HS-27A (cell line): ENCODE results near the gene BTF3.
"Not testable (repeated sequence)": the region's sequence is repeated elsewhere in the genome, so short reads cannot be mapped to it uniquely, and the experiment has no call there.

Experiments used
- DNase-seq: peaks from one replicate; pipeline ENCODE4 v3.0.0-alpha.2; 2012; ENCODE audit warnings: low read depth, missing footprints

The BTF3 gene

DNA sequence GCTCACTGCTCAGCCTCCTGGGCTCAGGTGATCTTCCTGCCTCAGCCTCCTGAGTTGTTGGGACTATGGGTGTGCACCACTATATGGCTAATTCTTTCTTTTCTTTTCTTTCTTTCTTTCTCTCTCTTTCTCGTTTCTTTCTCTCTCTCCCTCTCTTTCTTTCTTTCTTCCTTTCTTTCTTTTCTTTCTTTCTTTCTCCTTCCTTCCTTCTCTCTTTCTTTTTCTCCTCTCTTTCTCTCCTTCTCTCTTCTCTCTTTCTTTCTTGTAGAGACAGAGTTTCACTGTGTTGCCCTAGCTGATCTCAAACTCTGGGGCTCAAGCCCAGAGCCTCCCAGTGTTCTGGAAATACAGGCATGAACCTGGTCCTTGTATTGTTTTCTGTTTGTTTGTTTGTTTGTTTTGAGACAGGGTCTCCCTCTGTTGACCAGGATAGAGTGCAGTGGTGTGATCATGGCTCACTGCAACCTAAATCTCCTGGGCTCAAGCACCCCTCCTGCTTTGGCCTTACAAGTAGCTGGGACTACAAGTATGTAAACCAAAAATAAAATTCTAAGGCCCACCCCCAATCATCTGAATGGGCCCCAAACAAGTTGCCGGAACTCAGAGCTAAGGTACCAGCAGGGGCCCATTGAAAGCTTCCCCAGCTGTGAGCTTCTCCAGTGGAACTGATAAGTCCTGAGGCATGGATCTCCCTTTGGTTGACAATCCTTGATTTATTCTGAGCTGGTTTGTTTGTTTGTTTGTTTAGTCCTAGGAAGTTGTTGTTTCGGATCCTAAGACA is 11.9 kb upstream of the BTF3 start:
- no peak for DNase-seq

DNA sequence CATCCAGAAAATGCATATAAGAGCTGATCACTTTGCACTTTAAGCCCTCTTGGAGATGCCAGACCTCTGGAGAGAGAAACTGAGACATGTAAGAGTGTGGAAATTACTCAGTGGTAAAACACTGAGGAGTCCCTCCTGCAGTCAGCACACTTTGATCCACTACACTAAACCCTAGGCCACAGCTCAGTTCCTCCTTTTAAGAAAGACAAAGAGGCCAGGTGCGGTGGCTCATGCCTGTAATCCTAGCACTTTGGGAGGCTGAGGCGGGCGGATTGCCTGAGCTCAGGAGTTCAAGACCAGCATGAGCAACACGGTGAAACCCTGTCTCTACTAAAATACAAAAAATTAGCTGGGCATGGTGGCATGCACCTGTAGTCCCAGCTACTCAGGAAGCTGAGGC is 11.0 kb upstream of the BTF3 start:
- not testable (repeated sequence) for DNase-seq

DNA sequence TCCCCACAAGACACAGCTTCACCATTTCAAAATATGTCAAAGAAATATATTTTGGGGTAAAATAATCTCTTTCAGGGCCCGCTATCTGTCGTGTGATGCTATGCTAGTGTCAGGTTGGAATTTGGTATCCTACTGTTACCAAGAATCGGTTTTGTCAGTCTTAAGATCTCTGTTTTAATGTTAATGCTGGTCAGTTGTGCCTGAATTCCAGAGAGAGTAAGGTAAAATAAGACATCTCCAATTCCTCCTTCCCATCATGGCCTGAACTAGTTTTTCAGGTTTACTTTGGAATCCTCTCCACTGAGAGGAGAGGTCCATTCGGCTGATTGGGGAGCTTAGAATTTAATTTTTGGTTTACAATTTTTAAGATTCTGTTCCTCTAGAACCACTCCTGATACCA is 10.4 kb upstream of the BTF3 start:
- DNase-seq: no peak

DNA sequence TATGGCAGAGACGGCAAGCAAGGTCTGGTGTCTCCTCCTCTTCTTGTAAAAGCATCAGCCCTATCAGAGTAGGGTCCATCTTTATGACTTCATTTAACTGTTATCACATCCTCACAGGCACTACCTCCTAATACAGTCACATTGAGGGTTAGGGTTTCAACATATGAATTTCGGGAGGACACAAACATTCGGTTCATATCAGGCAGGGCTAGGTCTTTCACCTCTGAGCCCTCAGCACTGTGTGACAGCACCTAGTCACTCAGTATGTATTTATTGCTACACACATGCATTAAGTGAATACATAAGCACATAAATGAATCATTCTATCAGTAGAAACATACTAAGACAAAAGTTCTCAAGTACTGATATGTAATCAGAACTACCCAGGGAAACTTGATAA is 9.4 kb upstream of the BTF3 start:
- DNase-seq: no peak

DNA sequence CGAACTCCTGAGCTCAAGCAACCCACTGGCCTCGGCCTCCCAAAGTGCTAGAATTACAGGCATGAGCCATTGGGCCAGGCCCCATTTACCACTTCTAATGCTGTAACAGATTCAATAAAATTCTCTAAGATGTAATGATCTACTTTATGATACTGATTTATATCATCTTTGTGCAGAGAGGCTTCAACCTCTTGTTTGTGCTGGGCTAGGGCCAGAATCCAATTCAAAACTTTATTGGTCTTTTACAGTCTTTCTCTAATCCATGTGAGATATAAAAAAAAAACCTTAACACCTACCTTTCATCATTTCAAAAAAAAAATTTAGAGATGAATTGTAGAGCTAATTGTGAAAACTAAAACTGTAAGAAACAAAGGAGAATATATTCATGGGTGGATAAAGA is 8.2 kb upstream of the BTF3 start:
- DNase-seq: no peak

DNA sequence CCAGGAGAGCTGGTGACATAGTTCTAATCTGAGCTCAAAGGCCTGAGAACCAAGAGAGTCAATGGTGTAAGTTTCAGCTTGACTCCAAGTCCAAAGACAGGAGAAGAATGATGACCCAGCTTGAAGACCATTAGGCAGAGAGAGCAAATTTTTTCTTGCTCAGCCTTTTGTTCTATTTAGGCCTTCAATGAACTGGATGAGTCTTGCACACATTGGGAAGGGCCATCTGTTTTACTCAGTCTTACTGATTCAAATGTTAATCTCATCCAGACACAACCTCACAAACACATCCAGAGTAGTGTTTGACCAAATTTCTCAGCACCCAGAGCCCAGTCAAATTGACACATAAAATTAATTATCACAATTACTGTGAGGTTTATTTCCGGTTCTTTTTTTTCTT is 7.1 kb upstream of the BTF3 start:
- DNase-seq: no peak

DNA sequence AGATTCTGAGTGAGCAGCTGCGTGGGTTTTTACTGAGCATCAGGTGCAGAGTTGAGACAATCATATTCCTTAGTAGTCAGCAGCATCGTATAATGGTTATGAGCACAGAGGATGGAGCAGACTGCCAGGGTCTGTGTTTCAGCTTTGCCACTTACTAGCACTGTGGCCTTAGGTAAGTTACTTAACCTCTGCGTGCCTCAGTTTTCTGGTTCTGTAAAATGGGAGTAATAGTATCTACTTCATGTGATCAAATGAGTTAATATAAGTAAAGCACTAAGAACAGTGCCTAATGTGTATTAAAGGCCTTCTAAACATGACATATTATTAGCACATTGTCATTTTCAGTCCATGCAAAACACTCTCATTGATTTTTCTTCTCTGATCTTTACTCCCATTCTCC is 4.8 kb upstream of the BTF3 start:
- no peak for DNase-seq

DNA sequence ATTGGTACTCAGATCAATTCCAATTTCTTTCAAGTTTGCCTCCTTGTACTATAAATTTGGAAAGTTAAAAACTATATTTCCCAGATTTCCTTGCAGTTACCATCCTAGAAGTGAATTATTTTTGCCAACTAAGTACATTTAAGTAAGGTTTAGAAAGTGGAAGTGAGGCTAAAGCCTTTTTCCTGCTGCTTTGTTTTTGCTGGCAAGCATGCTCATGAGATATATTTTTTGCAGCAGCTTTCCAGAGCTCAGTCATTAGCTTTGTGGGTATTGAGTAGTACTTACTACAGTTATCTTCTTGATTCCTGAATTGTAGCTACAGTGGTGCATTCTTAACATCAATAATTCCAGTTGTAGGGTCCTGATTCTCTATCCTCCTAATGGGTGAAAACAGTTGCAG is 3.5 kb upstream of the BTF3 start:
- no peak for DNase-seq

DNA sequence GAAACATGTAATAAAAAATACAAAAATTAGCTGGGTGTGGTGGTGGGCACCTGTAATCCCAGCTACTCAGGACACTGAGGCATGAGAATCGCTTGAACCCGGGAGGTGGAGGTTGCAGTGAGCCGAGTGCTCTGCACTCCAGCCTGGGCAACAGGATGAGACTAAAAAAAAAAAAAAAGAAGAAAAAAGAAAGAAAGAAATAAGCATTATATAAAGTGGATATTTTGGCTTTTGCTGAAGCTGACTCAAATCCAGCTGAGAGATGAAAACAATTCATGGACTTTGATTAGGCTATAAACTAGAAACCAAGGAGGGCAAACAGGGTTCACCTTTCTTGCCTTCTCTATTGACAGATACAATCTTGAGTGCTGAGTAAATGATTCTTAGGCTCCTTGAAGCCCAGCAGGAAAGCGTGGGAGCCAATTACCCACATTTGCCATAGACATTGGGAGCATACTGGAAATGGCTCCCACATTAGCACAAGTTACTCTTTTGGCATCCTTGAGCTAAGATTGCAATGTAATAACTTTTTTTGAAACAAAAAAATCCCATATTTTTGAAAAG is 2.4 kb upstream of the BTF3 start:
- no peak for DNase-seq

DNA sequence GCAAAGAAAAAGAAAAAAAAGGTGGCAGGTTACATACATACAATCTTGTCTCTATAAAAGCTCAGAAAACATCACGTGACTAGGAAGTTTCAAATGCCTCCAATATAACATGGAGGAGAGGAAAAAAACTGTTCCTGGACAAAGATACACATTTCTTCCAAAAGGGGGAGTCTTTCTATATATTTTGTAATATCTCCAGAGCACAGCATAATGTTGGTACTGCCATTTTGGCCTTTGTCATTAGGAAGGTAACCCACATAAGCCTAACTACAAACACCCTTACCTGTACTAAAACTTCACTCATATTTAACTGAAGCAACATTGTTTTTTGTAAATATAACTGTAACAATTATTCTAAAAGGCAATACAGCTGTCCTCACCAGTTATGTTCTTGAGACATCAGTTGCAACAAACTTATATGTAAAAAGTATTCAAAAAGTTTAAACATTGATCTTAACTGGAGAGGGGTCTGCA is 1.2 kb upstream of the BTF3 start:
- DNase-seq: peak; percentile 48

DNA sequence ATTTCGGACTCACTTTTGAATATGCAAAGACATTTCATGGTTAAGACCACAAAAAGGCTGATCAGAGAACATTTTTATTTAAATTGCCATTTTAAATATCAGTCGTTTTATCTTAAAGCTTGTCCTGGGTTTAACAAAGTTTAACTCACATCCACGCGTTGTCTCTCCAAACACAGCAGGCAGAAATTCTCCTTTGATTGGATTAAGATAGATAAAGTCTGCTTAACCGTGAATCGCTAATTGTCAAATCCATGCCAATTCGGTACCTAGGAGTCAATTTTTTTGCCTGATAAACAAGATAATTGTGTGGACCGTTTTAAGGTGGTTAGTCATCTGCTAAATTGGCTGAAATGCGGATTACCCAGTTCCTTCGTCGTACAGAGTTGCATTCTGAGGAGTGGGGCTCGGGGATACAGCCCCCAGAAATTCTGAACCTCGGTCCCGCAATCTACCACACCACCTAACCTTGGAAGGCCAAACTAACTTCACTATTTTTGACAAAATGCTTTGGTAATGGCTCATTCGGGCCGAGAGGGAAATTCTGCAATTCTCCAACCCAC is 665 bp upstream of the BTF3 start:
- no peak for DNase-seq

DNA sequence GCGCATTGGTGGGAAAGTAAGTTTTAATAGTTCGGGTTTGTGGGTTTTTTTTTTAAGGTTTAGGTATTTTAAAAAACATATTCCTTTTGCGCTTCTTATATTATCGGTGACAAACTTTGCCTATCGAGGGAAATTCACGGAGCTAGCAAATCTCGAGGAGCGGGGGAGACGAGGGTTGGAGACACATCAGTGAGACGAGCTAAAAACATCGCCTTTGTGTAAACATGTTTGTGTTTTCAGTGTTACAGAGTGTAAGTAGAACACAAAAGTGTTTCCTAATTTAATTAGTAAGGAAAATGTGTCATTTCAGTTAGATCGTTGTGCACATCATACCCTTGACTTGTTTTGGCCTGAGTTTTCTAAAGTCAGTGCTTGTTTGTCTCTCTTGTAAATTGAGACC is 945 bp downstream of the BTF3 start:
- DNase-seq: no peak

DNA sequence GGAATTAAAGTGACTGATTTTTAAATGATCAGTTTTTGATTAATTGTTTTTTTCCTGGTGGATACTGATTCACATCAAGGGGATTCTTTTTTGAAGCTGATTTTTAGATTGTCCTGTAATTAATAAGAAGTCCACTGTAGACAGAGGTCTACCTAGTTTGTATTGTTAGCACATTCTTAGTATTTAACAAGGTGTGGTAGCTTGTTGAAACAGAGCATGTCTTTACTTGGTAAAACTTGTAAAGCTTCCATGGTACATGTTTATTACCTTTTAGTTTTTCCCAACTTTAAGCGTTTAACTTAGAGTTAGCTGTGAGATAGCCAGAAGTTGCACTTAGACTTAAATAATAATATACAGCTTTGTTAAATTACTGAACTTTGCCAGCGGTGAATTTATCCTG is 1.5 kb downstream of the BTF3 start:
- no peak for DNase-seq

DNA sequence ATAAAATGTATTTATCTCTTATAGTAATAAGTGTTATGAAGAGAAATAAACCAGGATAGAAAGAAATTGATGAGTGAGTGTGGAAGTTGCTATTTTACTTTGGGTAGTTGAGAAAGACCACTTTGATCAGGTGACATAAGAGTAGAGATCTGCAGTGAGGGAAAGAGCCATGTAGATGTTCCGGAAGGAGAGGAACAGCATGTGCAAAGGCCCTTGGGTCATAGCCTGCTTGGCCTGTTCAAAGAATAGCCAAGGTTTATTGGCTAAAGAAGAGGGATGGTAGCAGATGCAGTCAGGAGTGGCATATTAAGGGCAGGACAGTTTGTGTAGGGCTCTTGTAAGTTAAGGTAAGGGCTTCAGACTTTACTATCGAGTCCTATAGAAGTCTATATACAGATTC is 3.2 kb downstream of the BTF3 start:
- no peak for DNase-seq

DNA sequence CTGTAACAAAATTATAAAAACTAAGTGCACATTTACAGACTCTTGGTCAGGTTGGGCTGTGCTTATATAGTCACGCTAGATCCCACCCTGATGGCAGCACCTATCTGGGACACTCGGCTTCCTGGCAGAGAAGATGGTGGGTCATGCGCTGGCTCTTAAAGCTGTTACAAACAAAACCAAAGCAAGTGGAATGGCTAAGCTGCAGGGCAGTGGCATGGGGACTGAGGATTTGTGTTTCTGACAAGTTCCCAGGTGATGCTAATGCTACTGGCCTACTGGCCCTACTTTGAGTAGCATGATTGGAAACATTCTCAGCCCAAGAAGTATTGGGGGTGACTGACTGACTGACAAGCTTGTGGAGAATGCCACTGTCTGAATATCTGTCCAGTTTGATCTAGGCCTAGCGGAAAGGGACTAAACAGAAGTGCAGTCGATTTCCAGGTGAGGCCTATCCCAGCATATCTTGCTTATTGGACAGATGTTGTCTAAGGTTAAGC is 8.3 kb downstream of the BTF3 start:
- DNase-seq: no peak

DNA sequence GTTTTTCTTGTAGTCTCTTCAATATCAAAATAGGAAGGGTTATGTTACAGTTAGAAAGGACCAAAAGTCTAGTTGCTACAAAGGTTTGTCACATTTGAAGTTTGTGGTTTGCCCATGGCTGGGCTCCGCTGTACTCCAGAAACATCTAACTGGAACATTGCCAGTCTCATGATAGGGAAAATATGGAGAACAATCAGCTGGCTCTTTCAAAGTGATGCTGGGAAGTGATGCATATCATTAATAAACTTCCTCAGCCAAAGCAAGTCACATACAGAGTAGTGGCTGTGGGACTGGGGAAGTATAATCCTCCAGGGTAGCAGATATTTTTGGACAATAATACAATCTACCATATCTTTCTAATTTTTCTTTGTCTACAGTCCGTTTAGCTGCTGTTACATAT is 8.8 kb downstream of the BTF3 start:
- no peak for DNase-seq

DNA sequence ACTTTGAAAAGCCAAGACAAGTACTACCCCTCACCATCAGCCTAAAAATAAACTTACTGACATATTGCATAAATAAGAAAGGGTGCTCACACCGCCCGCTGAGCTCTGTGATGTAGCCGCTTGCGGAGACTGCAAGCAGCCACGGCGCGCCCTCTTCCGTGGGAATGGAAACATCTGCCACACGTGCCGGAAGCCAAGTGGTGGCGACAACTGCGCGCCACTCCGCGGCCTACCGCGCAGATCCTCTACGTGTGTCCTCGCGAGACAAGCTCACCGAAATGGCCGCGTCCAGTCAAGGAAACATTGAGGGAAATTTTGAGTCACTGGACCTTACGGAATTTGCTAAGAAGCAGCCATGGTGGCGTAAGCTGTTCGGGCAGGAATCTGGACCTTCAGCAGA is 10.3 kb downstream of the BTF3 start:
- not testable (repeated sequence) for DNase-seq

DNA sequence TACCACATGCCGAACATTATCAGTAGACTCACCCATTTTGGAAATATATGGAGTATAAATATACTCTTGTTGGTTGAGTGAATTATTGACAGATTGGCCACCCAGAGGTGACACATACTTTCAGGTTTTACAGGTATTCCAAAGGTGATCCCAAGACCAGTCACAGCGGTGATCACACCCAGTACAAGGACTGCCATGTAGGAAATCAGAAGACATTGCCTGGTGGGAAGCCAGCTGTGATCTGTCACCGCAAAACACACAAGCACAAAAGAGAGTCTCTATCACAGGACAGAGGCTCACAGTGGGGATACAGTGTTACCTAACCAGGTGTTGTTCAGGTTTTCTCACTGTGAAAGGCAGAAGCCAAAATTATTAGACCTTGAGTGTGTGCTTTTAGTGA is 15.8 kb downstream of the BTF3 start:
- no peak for DNase-seq

DNA sequence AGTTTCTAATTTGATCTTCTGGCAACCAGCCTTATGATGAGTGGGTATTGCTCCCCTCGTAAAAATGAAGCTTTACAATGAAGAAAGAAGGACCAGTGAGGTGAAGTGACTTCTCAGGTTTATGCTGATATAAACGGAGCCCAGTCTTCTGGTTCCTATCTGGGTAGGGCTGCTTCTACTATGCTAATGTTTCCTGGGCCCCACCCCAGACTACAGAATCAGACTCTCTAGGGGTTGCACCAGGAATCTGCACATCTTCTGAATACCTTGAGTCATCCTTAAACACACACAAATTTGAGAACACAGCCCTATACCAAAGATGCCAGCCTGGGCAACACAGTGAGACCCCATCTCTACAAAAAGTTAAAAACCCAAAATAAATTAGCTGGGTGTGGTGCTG is 16.2 kb downstream of the BTF3 start:
- DNase-seq: no peak

DNA sequence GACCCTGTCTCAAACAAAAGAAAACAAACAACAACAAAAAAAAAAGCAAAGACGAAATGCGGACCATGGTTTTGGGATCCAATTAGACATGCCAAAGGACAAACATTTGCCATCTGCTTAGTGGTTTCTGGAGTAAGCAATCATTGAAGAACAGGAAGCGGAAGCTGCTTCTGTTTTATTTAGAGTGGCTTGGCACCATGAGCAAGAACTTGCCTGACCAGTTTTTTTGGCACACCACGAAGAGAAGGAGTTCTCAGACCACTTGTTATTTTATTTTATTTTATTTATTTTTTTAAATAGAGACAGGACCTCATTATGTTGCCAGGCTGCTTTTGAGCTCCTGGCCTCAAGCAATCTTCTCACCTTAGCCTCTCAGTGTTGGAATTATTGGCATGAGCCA is 17.0 kb downstream of the BTF3 start:
- no peak for DNase-seq

DNA sequence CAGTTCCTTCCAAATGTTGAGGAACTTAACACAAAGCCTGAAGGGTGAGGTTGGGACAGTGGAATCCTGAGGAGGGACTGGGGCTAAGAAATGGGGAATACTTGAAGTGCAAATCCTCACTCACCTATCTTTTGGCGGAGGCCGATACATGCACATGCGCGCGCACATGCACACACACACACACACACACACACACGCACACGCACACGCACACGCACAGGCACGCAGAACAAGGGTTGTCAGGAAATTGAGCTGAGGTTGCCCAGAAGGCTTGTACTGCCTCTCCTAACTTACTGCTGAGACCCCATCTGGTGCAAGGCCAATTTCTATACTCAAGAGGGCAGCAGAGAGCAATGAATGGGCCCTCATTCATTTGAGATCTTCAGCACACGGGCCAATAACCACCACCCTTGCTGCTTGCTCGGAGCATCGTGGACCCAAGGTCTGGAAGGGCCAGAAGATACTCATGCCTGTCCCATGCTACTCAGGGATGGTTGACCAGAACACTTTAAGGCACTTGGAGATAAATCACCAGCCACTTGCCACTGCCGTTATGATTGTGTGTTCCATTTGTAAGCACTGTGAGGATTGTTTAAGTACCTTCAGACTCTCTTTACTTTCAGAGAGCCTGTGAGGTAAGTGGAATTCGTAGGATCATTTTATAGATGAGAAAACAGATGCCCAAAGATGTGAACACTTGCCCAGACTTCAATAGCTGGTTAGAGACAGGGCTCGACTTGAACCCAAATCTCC is 21.5 kb downstream of the BTF3 start:
- DNase-seq: no peak

DNA sequence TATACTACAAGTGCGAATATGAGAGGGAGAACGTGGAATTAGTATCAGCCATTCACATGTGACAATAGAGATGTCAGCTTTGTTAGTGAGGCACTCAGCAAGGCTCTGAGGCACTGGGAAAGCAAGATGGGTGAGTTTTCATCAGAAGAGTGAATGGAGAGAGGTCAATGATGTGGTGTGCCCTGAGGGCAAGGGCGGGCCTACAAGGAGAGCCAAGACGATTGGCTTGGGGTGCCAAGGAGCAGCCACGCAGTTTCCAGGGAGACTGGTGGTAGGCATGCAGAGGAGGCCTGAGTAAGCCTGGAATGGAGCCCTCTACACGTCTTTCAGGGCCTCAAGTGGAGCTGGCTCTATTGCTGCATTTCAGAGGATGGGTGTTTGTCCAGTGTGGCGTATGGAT is 24.7 kb downstream of the BTF3 start:
- DNase-seq: no peak

DNA sequence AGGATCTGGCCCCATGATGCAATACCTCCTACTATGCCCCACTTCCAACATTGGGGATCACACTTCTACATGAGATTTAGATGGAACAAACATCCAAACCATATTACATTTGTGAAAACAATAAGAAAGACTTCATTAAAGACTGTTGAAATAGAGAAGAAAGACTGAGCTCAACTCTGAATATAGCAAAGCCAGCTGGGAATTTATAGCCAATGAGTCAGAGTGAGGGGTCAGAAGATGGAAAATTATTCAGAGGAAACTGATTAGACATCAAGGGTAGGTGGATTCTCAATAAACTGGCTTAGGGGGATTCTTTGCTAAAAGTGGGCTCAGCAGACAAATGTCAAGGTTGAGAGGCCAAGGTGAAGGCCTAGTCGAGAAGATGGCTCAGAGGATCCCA is 25.6 kb downstream of the BTF3 start:
- DNase-seq: no peak
